OCI-LY7 (cell line): ENCODE measurements around the gene PRKAA1.
"Not testable (repeated sequence)": the region's sequence is repeated elsewhere in the genome, so short reads cannot be mapped to it uniquely, and the experiment has no call there.

Experiments used
- EZH2phosphoT487 ChIP-seq: fragments of 200-600 bp; sonication (generic); IDR thresholded peaks from 2 replicates; pipeline ENCODE4 v1.6.1; 2018; ENCODE audit warnings: low read depth, borderline replicate concordance, mild to moderate bottlenecking, mixed run types, antibody characterized with exemption, low read length, moderate library complexity, mixed read lengths
- TF ChIP-seq, protein P1 (sequence below): fragments of 200-600 bp; sonication (generic); conservative IDR thresholded peaks from 2 replicates; pipeline ENCODE4 v1.5.1; 2014; ENCODE audit warnings: mild to moderate bottlenecking, antibody characterized with exemption, low read length, moderate library complexity, mixed read lengths

DNA sequence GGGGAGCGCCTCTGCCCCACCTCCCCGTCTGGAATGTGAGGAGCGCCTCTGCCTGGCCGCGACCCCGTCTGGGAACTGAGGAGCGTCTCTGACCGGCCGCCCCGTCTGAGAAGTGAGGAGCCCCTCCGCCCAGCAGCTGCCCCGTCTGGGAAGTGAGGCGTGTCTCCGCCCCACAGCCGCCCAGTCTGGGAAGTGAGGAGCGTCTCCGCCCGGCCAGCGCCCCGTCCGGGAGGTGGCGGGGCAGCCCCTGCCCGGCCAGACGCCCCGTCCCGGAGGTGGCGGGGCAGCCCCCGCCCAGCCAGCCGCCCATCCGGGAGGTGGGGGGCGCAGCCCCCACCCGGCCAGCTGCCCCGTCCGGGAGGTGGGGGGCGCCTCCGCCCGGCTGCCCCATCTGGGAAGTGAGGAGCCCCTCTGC lies 75.7 kb downstream of the PRKAA1 start:
- TF ChIP-seq, protein P1, sequence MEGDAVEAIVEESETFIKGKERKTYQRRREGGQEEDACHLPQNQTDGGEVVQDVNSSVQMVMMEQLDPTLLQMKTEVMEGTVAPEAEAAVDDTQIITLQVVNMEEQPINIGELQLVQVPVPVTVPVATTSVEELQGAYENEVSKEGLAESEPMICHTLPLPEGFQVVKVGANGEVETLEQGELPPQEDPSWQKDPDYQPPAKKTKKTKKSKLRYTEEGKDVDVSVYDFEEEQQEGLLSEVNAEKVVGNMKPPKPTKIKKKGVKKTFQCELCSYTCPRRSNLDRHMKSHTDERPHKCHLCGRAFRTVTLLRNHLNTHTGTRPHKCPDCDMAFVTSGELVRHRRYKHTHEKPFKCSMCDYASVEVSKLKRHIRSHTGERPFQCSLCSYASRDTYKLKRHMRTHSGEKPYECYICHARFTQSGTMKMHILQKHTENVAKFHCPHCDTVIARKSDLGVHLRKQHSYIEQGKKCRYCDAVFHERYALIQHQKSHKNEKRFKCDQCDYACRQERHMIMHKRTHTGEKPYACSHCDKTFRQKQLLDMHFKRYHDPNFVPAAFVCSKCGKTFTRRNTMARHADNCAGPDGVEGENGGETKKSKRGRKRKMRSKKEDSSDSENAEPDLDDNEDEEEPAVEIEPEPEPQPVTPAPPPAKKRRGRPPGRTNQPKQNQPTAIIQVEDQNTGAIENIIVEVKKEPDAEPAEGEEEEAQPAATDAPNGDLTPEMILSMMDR: not testable (repeated sequence)
- TF ChIP-seq EZH2phosphoT487: not testable (repeated sequence)
